ENCODE results near the gene VASH2. TPM values are rescaled to one million over a fixed set of nuclear protein-coding genes. Genes with fewer than 3 reads are reported as not detected.
A peak's percentile ranks its signal among the peaks of the same experiment; 100 is the strongest.
"Not testable (repeated sequence)": the region's sequence is repeated elsewhere in the genome, so short reads cannot be mapped to it uniquely, and the experiment has no call there.

The VASH2 gene
- total RNA-seq = 0.07 and 0.17 TPM in 2 replicates

DNA sequence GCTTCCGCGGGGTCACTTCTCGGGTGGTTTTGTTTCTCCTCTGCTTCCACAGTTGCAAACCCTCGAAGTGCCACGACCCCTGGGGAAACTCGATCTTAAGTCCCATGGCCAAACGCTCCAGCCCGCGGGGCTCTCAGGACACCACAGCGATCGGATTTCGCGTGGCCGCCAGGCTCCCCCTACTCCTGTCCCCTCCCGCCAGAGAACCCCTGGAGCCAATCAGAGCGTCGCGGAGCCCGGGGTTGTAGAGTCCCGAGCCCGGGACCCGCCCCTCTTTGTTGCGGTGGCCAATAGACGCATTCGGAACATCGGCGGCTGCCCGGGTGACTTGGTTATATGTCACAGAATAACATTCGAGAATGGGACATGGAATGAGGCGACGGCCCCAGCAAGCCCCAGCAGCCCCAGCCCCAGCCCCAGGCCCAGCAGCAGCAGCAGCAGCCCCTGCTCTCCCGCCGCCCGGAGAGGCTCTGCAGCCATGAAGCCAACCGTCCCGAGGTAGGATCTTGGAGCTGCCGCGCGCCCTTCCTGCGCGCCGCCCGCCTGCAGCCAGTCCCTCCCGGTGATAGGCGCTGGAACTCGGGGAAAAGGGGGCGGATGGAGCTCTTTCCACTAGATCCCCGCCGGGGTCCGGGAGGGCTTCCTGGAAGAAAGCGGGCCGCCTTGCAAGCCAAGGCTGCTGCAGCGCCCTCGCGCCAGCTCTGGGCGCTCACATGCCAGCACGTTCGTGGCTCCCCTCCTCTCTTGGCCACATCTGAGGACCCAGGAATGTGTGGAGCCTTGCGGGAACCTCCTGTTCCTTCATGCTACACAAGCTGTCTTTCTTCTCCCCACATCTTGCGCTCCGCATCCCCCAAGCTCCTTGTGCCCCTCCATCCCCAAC is at the start of gene VASH2:
VASH2 (plus strand) TSS at position 299 of the 883 bp plus-strand sequence. CDS start 1,002 bp downstream, outside the sequence.
- intact Hi-C loops (cut with micrococcal nuclease) = loop anchor here (2.0 to 5.0 kb wide), 2 partner anchors 47 to 64 kb away; partner anchors contain the start of gene ANGEL2
- POLR2A ChIA-PET = interaction anchor here (1.2 to 1.6 kb wide), 3 partner anchors 93 to 536 kb away, joined by 3 to 6 read pairs (median 5); partner anchors contain the start of genes FLVCR1 and PACC1

GRCh38 chr1:212901290-212901689 is 49.1 kb upstream of the VASH2 start:
- ChIA-PET CTCF (no interaction called here), POLR2A (no interaction called here)
- no peaks in the 10 kb centered on the region for H3K4me1 Mint-ChIP-seq
- no peak overlapping the region for H3K4me3 Mint-ChIP-seq
- H3K27me3 Mint-ChIP-seq = no peaks in the 10 kb centered on the region
- no peak for TF ChIP-seq CTCF (IDR thresholded peaks at IDR 0.05)
- ATAC-seq (ENCODE audit: low read depth) = no peak
- peaks cover 25% of the 10 kb centered on the region for H3K9me3 Mint-ChIP-seq
- DNase-seq = no peak
- intact Hi-C loops (cut with micrococcal nuclease) = no loop called here
- peaks cover 39% of the 10 kb centered on the region for H3K36me3 Mint-ChIP-seq (ENCODE audit: low read depth)
- no peak overlapping the region for H3K27ac Mint-ChIP-seq

More for the DNA sequence above, at the start of gene VASH2:
- CTCF ChIA-PET = interaction anchor here (0.7 kb wide), 1 partner anchor 44 kb away, joined by 3 read pairs; no protein-coding TSS in a partner anchor
- H3K27ac Mint-ChIP-seq = no peak within 1 kb of the TSS
- H3K9me3 Mint-ChIP-seq = peaks cover 2% of the 10 kb centered on the region
- DNase-seq = peak; percentile 53
- no peaks in the 10 kb centered on the region for H3K36me3 Mint-ChIP-seq (ENCODE audit: low read depth)
- H3K27me3 Mint-ChIP-seq = peaks cover 21% of the 10 kb centered on the region
- TF ChIP-seq CTCF (IDR thresholded peaks at IDR 0.05) = no peak
- peaks cover 27% of the 10 kb centered on the region for H3K4me1 Mint-ChIP-seq
- peak within 1 kb of the TSS; percentile 88 for H3K4me3 Mint-ChIP-seq
- peak; percentile 99 for ATAC-seq (ENCODE audit: low read depth)

GRCh38 chr1:212902054-212902453 is 48.3 kb upstream of the VASH2 start:
- Mint-ChIP-seq H3K27me3 (no peaks in the 10 kb centered on the region), H3K27ac (no peak overlapping the region), H3K9me3 (peaks cover 25% of the 10 kb centered on the region), H3K4me1 (no peaks in the 10 kb centered on the region), H3K4me3 (no peak overlapping the region), H3K36me3 (ENCODE audit: low read depth) (peaks cover 37% of the 10 kb centered on the region)
- DNase-seq (no peak), ATAC-seq (ENCODE audit: low read depth) (no peak)
- POLR2A ChIA-PET = no interaction called here
- intact Hi-C loops (cut with micrococcal nuclease) = no loop called here
- TF ChIP-seq CTCF (IDR thresholded peaks at IDR 0.05) = no peak
- CTCF ChIA-PET = no interaction called here

DNA sequence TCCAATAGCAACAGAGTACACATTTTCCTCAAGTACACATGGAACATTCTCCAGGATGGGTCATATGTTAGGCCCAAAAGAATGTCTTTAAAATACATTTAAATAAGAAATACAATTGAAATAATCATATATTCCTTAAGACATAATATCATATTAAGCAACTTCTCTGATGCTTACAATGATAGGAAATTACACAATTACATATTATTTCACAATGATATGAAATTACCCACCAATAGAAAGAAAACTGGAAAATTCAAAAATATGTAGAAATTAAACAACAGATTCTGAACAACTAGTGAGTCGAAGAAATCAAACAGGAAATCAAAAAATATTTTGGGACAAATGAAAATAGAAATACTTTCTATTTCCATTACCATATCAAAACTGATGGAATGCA is 46.7 kb upstream of the VASH2 start:
- H3K36me3 Mint-ChIP-seq (ENCODE audit: low read depth) = peaks cover 23% of the 10 kb centered on the region
- H3K4me3 Mint-ChIP-seq = no peak overlapping the region
- intact Hi-C loops (cut with micrococcal nuclease) = no loop called here
- ChIA-PET POLR2A (no interaction called here), CTCF (no interaction called here)
- H3K27me3 Mint-ChIP-seq = no peaks in the 10 kb centered on the region
- H3K9me3 Mint-ChIP-seq = peaks cover 25% of the 10 kb centered on the region
- TF ChIP-seq CTCF (IDR thresholded peaks at IDR 0.05) = no peak
- DNase-seq (no peak), ATAC-seq (ENCODE audit: low read depth) (no peak)
- H3K27ac Mint-ChIP-seq = no peak overlapping the region
- no peaks in the 10 kb centered on the region for H3K4me1 Mint-ChIP-seq

DNA sequence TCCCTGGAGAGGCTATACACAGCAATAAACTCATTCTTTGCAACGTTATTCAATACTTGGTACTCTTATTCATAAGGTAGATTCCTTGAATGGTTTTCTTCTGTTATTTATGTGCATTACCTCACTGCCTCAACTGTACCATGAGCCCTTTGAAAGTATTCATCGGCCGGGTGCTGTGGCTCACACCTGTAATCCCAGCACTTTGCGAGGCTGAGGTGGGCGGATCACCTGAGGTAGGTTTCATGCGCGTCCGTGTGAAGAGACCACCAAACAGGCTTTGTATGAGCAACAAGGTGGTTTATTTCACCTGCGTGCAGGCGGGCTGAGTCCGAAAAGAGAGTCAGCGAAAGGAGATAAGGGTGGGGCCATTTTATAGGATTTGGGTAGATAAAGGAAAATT is 42.3 kb upstream of the VASH2 start:
- POLR2A ChIA-PET; H3K27me3 Mint-ChIP-seq; DNase-seq; H3K9me3 Mint-ChIP-seq; H3K27ac Mint-ChIP-seq; H3K36me3 Mint-ChIP-seq (ENCODE audit: low read depth); ATAC-seq (ENCODE audit: low read depth); intact Hi-C loops (cut with micrococcal nuclease); H3K4me1 Mint-ChIP-seq; H3K4me3 Mint-ChIP-seq; CTCF ChIA-PET: not testable (repeated sequence)
